ENCODE measurements around the gene EGFL6.

DNA sequence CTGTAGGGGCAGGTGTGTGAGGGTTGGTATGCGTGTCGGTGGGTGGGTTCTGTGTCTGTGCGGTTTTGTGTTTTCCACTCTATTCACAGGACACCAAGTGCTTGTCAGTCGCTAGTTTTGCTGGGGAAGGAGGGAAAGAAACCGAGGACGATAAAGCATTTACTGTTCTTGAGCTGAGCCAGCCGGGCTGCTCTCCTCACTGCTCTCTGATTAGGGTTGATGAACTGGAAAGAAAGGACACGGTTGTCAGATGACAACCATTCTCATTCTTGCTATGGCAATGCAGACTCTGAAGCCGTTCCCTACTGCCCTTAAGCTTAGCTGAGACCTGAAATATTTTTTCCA, 832 bp downstream of the EGFL6 start:
- no peak for TF ChIP-seq POLR2A (IDR thresholded peaks at IDR 0.05)
- TF ChIP-seq, protein P1, sequence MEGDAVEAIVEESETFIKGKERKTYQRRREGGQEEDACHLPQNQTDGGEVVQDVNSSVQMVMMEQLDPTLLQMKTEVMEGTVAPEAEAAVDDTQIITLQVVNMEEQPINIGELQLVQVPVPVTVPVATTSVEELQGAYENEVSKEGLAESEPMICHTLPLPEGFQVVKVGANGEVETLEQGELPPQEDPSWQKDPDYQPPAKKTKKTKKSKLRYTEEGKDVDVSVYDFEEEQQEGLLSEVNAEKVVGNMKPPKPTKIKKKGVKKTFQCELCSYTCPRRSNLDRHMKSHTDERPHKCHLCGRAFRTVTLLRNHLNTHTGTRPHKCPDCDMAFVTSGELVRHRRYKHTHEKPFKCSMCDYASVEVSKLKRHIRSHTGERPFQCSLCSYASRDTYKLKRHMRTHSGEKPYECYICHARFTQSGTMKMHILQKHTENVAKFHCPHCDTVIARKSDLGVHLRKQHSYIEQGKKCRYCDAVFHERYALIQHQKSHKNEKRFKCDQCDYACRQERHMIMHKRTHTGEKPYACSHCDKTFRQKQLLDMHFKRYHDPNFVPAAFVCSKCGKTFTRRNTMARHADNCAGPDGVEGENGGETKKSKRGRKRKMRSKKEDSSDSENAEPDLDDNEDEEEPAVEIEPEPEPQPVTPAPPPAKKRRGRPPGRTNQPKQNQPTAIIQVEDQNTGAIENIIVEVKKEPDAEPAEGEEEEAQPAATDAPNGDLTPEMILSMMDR (IDR thresholded peaks at IDR 0.05) = no peak
- TF ChIP-seq EP300 (IDR thresholded peaks at IDR 0.05) = no peak
